GM23338 (cell line): ENCODE results near the gene LPO. TPM values are rescaled to one million over a fixed set of nuclear protein-coding genes. Genes with fewer than 3 reads are reported as not detected.

Experiments used
- ATAC-seq: fragments of 200-7000 bp; cut with Tn5 transposase; 3 replicates; pipeline ENCODE4 v1.9.1; 2020
- DNase-seq: peaks from one replicate; pipeline ENCODE4 v3.0.0-alpha.2; 2015; ENCODE audit warnings: low spot score
- H2AFZ ChIP-seq: fragments of 200-600 bp; sonication (generic); 2 replicates; pipeline ENCODE4 v1.8.0; 2016; ENCODE audit warnings: antibody characterized with exemption, mild to moderate bottlenecking, moderate library complexity
- H3F3A ChIP-seq: fragments of 200-600 bp; sonication (generic); replicated peaks from 2 replicates; pipeline ENCODE4 v1.8.0; 2017; ENCODE audit warnings: antibody characterized with exemption, mixed run types, low read depth
- H3K27ac ChIP-seq: fragments of 200-600 bp; sonication (generic); 2 replicates; pipeline ENCODE4 v1.6.1; 2016; ENCODE audit warnings: low read depth
- H3K27me3 ChIP-seq: fragments of 200-600 bp; sonication (generic); 2 replicates; pipeline ENCODE4 v1.8.0; 2016; ENCODE audit warnings: mild to moderate bottlenecking, mixed run types, moderate library complexity; ENCODE audit not compliant: insufficient read depth
- H3K36me3 ChIP-seq: fragments of 200-600 bp; sonication (generic); 2 replicates; pipeline ENCODE4 v1.8.0; 2016; ENCODE audit warnings: mild to moderate bottlenecking; ENCODE audit not compliant: insufficient read depth
- H3K4me1 ChIP-seq: fragments of 200-600 bp; sonication (generic); 2 replicates; pipeline ENCODE4 v1.8.0; 2016; ENCODE audit warnings: mild to moderate bottlenecking, moderate library complexity; ENCODE audit not compliant: insufficient read depth
- H3K4me2 ChIP-seq: fragments of 200-600 bp; sonication (generic); 2 replicates; pipeline ENCODE4 v1.7.1; 2017; ENCODE audit warnings: mixed run types
- H3K4me3 ChIP-seq: fragments of 200-600 bp; sonication (generic); 2 replicates; pipeline ENCODE4 v1.6.1; 2016; ENCODE audit warnings: mixed run types
- H3K79me2 ChIP-seq: fragments of 200-600 bp; sonication (generic); replicated peaks from 2 replicates; pipeline ENCODE4 v1.8.0; 2017; ENCODE audit warnings: mild to moderate bottlenecking; ENCODE audit not compliant: insufficient read depth
- H3K9me2 ChIP-seq: fragments of 200-600 bp; sonication (generic); 2 replicates; pipeline ENCODE4 v1.8.0; 2017; ENCODE audit not compliant: insufficient read depth
- H4K20me1 ChIP-seq: fragments of 200-600 bp; sonication (generic); replicated peaks from 2 replicates; pipeline ENCODE4 v1.8.0; 2017; ENCODE audit warnings: mild to moderate bottlenecking; ENCODE audit not compliant: insufficient read depth
- H3K27ac Mint-ChIP-seq: 2 replicates; pipeline ENCODE4 v1.8.0; 2020; ENCODE audit warnings: inconsistent platforms, mild to moderate bottlenecking, moderate library complexity, mixed read lengths
- H3K27me3 Mint-ChIP-seq: 3 replicates; pipeline ENCODE4 v1.8.0; 2022; ENCODE audit warnings: low read depth, mild to moderate bottlenecking, moderate library complexity, mixed read lengths, inconsistent platforms; ENCODE audit not compliant: insufficient read depth, poor library complexity
- H3K36me3 Mint-ChIP-seq: 3 replicates; pipeline ENCODE4 v1.8.0; 2021; ENCODE audit warnings: low read depth, mild to moderate bottlenecking, inconsistent platforms, moderate library complexity, mixed read lengths
- H3K4me1 Mint-ChIP-seq: 3 replicates; pipeline ENCODE4 v1.8.0; 2020; ENCODE audit warnings: mild to moderate bottlenecking, inconsistent platforms, mixed read lengths
- H3K4me3 Mint-ChIP-seq: 3 replicates; pipeline ENCODE4 v1.8.0; 2021; ENCODE audit warnings: moderate library complexity, mild to moderate bottlenecking, inconsistent platforms, mixed read lengths
- H3K9me3 Mint-ChIP-seq: 3 replicates; pipeline ENCODE4 v1.8.0; 2020; ENCODE audit warnings: moderate library complexity, mild to moderate bottlenecking, inconsistent platforms, mixed read lengths
- CREB1 ChIP-seq: fragments of 250-450 bp; sonication (Bioruptor Pico); IDR thresholded peaks from 2 replicates; pipeline ENCODE4 v1.5.0; 2020; ENCODE audit warnings: low read depth, mild to moderate bottlenecking, moderate library complexity
- CTCF ChIP-seq, 2 experiments: fragments of 200-600 bp in 1 of 2; sonication (generic) in 1 of 2; conservative IDR thresholded peaks; 2 replicates each; pipeline versions ENCODE4 v1.5.1 to v1.6.1; 2016 to 2017; ENCODE audit warnings: antibody characterized with exemption in 2 of 2, low read depth in 2 of 2, mild to moderate bottlenecking in 2 of 2, moderate library complexity in 1 of 2
- ETS1 ChIP-seq: IDR thresholded peaks from 2 replicates; pipeline ENCODE4 v1.6.1; 2016; ENCODE audit warnings: antibody characterized with exemption
- EZH2 ChIP-seq: fragments of 200-600 bp; sonication (generic); IDR thresholded peaks from one replicate; pipeline ENCODE4 v1.8.0; 2017; ENCODE audit warnings: antibody characterized with exemption, mild to moderate bottlenecking, low read depth; ENCODE audit not compliant: unreplicated experiment
- EZH2phosphoT487 ChIP-seq: fragments of 200-600 bp; sonication (generic); IDR thresholded peaks from one replicate; pipeline ENCODE4 v1.8.1; 2018; ENCODE audit warnings: antibody characterized with exemption; ENCODE audit not compliant: unreplicated experiment
- JUNB ChIP-seq: IDR thresholded peaks from one replicate; pipeline ENCODE4 v1.6.1; 2016; ENCODE audit warnings: antibody characterized with exemption; ENCODE audit not compliant: unreplicated experiment
- NANOG ChIP-seq: IDR thresholded peaks from 2 replicates; pipeline ENCODE4 v1.6.1; 2016; ENCODE audit warnings: antibody characterized with exemption, borderline replicate concordance
- POLR2AphosphoS5 ChIP-seq: IDR thresholded peaks from 2 replicates; pipeline ENCODE4 v1.6.1; 2016; ENCODE audit warnings: antibody characterized with exemption, low read depth
- REST ChIP-seq: IDR thresholded peaks from one replicate; pipeline ENCODE4 v1.6.1; 2018; ENCODE audit warnings: antibody characterized with exemption; ENCODE audit not compliant: unreplicated experiment
- STAT1 ChIP-seq: IDR thresholded peaks from one replicate; pipeline ENCODE4 v1.6.1; 2016; ENCODE audit warnings: antibody characterized with exemption; ENCODE audit not compliant: unreplicated experiment
- ZNF114 ChIP-seq: fragments of 250-450 bp; sonication (Bioruptor Pico); IDR thresholded peaks from 2 replicates; pipeline ENCODE4 v1.5.0; 2020; ENCODE audit warnings: mild to moderate bottlenecking, moderate library complexity
- ZNF331 ChIP-seq: fragments of 250-450 bp; sonication (Bioruptor Pico); IDR thresholded peaks from 2 replicates; pipeline ENCODE4 v1.5.0; 2020; ENCODE audit warnings: low read depth, mild to moderate bottlenecking, moderate library complexity
- ZNF462 ChIP-seq: fragments of 250-450 bp; sonication (Bioruptor Pico); IDR thresholded peaks from 2 replicates; pipeline ENCODE4 v1.5.0; 2020; ENCODE audit warnings: mild to moderate bottlenecking, moderate library complexity
- polyA plus RNA-seq: library from polyadenylated mRNA; unstranded; fragments of >200 nt; fragmentation: Nextera tagmentation; extraction: Ambion mirVana; gene quantifications from 2 replicates; pipeline ENCODE4 v1.2.1, GENCODE V29; 2016
- total RNA-seq: library from RNA; depleted of rRNA; stranded (reverse); fragments of >200 nt; shearing (Covaris generic); gene quantifications from 2 replicates; pipeline ENCODE4 v1.2.3, GENCODE V29; 2014

The LPO gene
- total and polyA plus RNA-seq, 2 experiments from 2014 or later, result 0.13 to 0.35 TPM

GRCh38 chr17:58315750-58316149 is 77.4 kb downstream of the LPO start:
- no peaks in the 10 kb centered on the region for H3F3A ChIP-seq

More at GRCh38 chr17:58315750-58316149, 77.4 kb downstream of the LPO start:
- Histone ChIP-seq H3K79me2 (no peaks in the 10 kb centered on the region), H3K36me3 (no peaks in the 10 kb centered on the region), H3K27me3 (no peaks in the 10 kb centered on the region), H3K4me3 (no peak overlapping the region), H2AFZ (no peak overlapping the region), H4K20me1 (no peaks in the 10 kb centered on the region), H3K27ac (no peak overlapping the region), H3K4me1 (no peaks in the 10 kb centered on the region), H3K4me2 (no peak overlapping the region), H3K9me2 (no peaks in the 10 kb centered on the region)
- no peak for DNase-seq
- TF ChIP-seq REST (no peak), ZNF462 (no peak), JUNB (no peak), NANOG (no peak), ZNF331 (CRISPR knock-in tag) (no peak), ETS1 (no peak), POLR2AphosphoS5 (no peak), EZH2 (no peak), EZH2phosphoT487 (no peak), ZNF114 (CRISPR knock-in tag) (no peak), STAT1 (no peak), CTCF (conservative IDR thresholded peaks at IDR 0.05; ENCODE audit: low read depth in 2 of 2) (no peak), CREB1 (CRISPR knock-in tag) (no peak)
- Mint-ChIP-seq H3K4me1 (peaks cover 12% of the 10 kb centered on the region), H3K4me3 (no peak overlapping the region), H3K27ac (no peak overlapping the region), H3K9me3 (no peaks in the 10 kb centered on the region), H3K27me3 (peaks cover 5% of the 10 kb centered on the region), H3K36me3 (no peaks in the 10 kb centered on the region)
- no peak for ATAC-seq
